SW480 (cell line): ENCODE data around the gene DYRK1A.

Source experiments
- DNase-seq: peaks from one replicate; pipeline ENCODE4 v3.0.0-alpha.2; 2016; ENCODE audit warnings: low spot score

DYRK1A gene

GRCh38 chr21:37385179-37385765 lies 18.7 kb downstream of the DYRK1A start:
- no peak for DNase-seq

GRCh38 chr21:37386151-37386550 lies 19.6 kb downstream of the DYRK1A start:
- no peak for DNase-seq

- no peak for DNase-seq
Observed at GRCh38 chr21:37389456-37389855, 22.9 kb downstream of the DYRK1A start.

GRCh38 chr21:37391666-37392065 lies 25.1 kb downstream of the DYRK1A start:
- no peak for DNase-seq

GRCh38 chr21:37392441-37392840 lies 25.9 kb downstream of the DYRK1A start:
- no peak for DNase-seq

- no peak for DNase-seq
Observed at GRCh38 chr21:37393030-37393429, 26.5 kb downstream of the DYRK1A start.

- no peak for DNase-seq
Observed at GRCh38 chr21:37393786-37394185, 27.2 kb downstream of the DYRK1A start.

- DNase-seq = no peak
Observed at GRCh38 chr21:37395961-37396360, 29.4 kb downstream of the DYRK1A start.

GRCh38 chr21:37396855-37397254 lies 30.3 kb downstream of the DYRK1A start:
- no peak for DNase-seq

- no peak for DNase-seq
Observed at GRCh38 chr21:37398697-37399096, 32.1 kb downstream of the DYRK1A start.

- no peak for DNase-seq
Observed at GRCh38 chr21:37402251-37402867, 35.8 kb downstream of the DYRK1A start.

- no peak for DNase-seq
Observed at GRCh38 chr21:37405629-37406028, 39.1 kb downstream of the DYRK1A start.

GRCh38 chr21:37407719-37408420 lies 41.3 kb downstream of the DYRK1A start:
- no peak for DNase-seq

GRCh38 chr21:37408464-37409193 lies 42.1 kb downstream of the DYRK1A start:
- no peak for DNase-seq

- DNase-seq = no peak
Observed at GRCh38 chr21:37410639-37411038, 44.1 kb downstream of the DYRK1A start.

GRCh38 chr21:37412603-37413360 lies 46.2 kb downstream of the DYRK1A start:
- DNase-seq = no peak

GRCh38 chr21:37413553-37414291 lies 47.1 kb downstream of the DYRK1A start:
- DNase-seq = no peak

- DNase-seq = no peak
Observed at GRCh38 chr21:37414292-37415253, 48.0 kb downstream of the DYRK1A start.

GRCh38 chr21:37415939-37416338 lies 49.4 kb downstream of the DYRK1A start:
- DNase-seq = no peak

GRCh38 chr21:37416914-37417313 lies 50.3 kb downstream of the DYRK1A start:
- no peak for DNase-seq
